Endothelial cell of umbilical vein (primary cell): Measurements from ENCODE around the gene PRMT9. TPM values are rescaled to one million over a fixed set of nuclear protein-coding genes. Genes with fewer than 3 reads are reported as not detected.
A peak's percentile ranks its signal among the peaks of the same experiment; 100 is the strongest.

Experiments
- BruUV-seq: library from RNA; stranded (reverse); fragments of 400-500 nt; replicated peaks from 2 replicates; lab custom pipeline; 2021; lab: Mats Ljungman, UMichigan
- CTCF ChIA-PET: fragments of 300-600, 350-600 bp; sonication (Branson Sonifier 250); formaldehyde crosslinking; loops from one replicate; lab custom pipeline; 2021; ENCODE audit warnings: antibody characterized with exemption, inconsistent platforms; lab: Charles Lee
- POLR2A ChIA-PET: fragments of 300-600, 350-600 bp; sonication (Branson Sonifier 250); formaldehyde crosslinking; loops from one replicate; lab custom pipeline; 2021; ENCODE audit warnings: antibody characterized with exemption, inconsistent platforms; lab: Charles Lee
- DNase-seq: peaks from one replicate; pipeline ENCODE4 v3.0.0-alpha.2; 2011; ENCODE audit warnings: low read depth, low spot score
- FAIRE-seq: peaks from 2 replicates; lab custom pipeline; 2011; peaks lifted over from hg19 to GRCh38; lab: Jason Lieb, UNC
- H2AFZ ChIP-seq: 2 replicates; pipeline ENCODE4 v1.6.0; 2012; ENCODE audit warnings: low read depth, low read length, control low read depth, inconsistent platforms
- H3K27ac ChIP-seq: 2 replicates; pipeline ENCODE4 v1.5.1; 2011; ENCODE audit warnings: low read depth, mild to moderate bottlenecking, control low read depth, low read length, moderate library complexity; ENCODE audit not compliant: insufficient read depth
- H3K27me3 ChIP-seq, 2 experiments: 2 replicates each; pipeline versions ENCODE4 v1.6.0 to v1.6.1; 2011; ENCODE audit warnings: low read length in 2 of 2, mixed read lengths in 1 of 2; ENCODE audit not compliant: control insufficient read depth in 2 of 2, insufficient read depth in 2 of 2
- H3K36me3 ChIP-seq, 2 experiments: 2 replicates in 1 of 2; 3 replicates in 1 of 2; pipeline ENCODE4 v1.5.1; 2011; ENCODE audit warnings: low read length in 2 of 2, mild to moderate bottlenecking in 1 of 2, moderate library complexity in 1 of 2; ENCODE audit not compliant: control insufficient read depth in 2 of 2, insufficient read depth in 2 of 2; ENCODE audit errors: extremely low read depth in 1 of 2
- H3K4me1 ChIP-seq: 3 replicates; pipeline ENCODE4 v1.5.1; 2011; ENCODE audit warnings: mild to moderate bottlenecking, low read length; ENCODE audit not compliant: control insufficient read depth, insufficient read depth; ENCODE audit errors: extremely low read depth
- H3K4me2 ChIP-seq: 2 replicates; pipeline ENCODE4 v1.6.1; 2011; ENCODE audit warnings: low read length, control low read depth, mixed read lengths; ENCODE audit not compliant: insufficient read depth
- H3K4me3 ChIP-seq, 3 experiments: fragments of 200-600 bp in 1 of 3; sonication (generic), shearing (Covaris generic) in 1 of 3; replicated peaks in 1 of 3; 2 replicates each; pipeline ENCODE4 v1.5.1; 2011 to 2016; ENCODE audit warnings: control low read depth in 3 of 3, low read length in 3 of 3, mild to moderate bottlenecking in 2 of 3, inconsistent platforms in 1 of 3, low read depth in 1 of 3, moderate library complexity in 1 of 3; ENCODE audit not compliant: insufficient read depth in 1 of 3
- H3K79me2 ChIP-seq: 2 replicates; pipeline ENCODE4 v1.6.0; 2012; ENCODE audit warnings: low read length, inconsistent platforms; ENCODE audit not compliant: control insufficient read depth, insufficient read depth
- H3K9ac ChIP-seq: replicated peaks from 2 replicates; pipeline ENCODE3; 2011; ENCODE audit warnings: low read length, control low read depth; ENCODE audit not compliant: insufficient read depth; ENCODE audit errors: extremely low read depth
- H3K9me1 ChIP-seq: replicated peaks from 3 replicates; pipeline ENCODE4 v1.6.0; 2011; ENCODE audit warnings: mild to moderate bottlenecking, low read length; ENCODE audit not compliant: control insufficient read depth, insufficient read depth; ENCODE audit errors: extremely low read depth
- H3K9me3 ChIP-seq: replicated peaks from 2 replicates; pipeline ENCODE4 v1.5.1; 2012; ENCODE audit warnings: low read length, inconsistent platforms; ENCODE audit not compliant: control insufficient read depth, insufficient read depth
- H4K20me1 ChIP-seq: replicated peaks from 2 replicates; pipeline ENCODE3; 2011; ENCODE audit warnings: mild to moderate bottlenecking, low read length; ENCODE audit not compliant: control insufficient read depth, insufficient read depth; ENCODE audit errors: extremely low read depth
- FOS ChIP-seq: IDR thresholded peaks from 2 replicates; pipeline ENCODE4 v1.6.1; 2011; ENCODE audit warnings: mild to moderate bottlenecking, low read length, moderate library complexity, borderline replicate concordance; ENCODE audit not compliant: insufficient read depth
- GATA2 ChIP-seq: IDR thresholded peaks from 2 replicates; pipeline ENCODE4 v1.7.0; 2011; ENCODE audit warnings: low read depth, mild to moderate bottlenecking, moderate library complexity, mixed read lengths, low read length; ENCODE audit not compliant: insufficient read length, insufficient read depth
- MAX ChIP-seq: IDR thresholded peaks from 2 replicates; pipeline ENCODE4 v1.6.1; 2011; ENCODE audit not compliant: insufficient read depth, insufficient read length
- MYC ChIP-seq: IDR thresholded peaks from one replicate; pipeline ENCODE4 v1.6.1; 2011; ENCODE audit warnings: mild to moderate bottlenecking, low read depth, low read length
- POLR2A ChIP-seq: IDR thresholded peaks from 2 replicates; pipeline ENCODE4 v1.6.1; 2012; ENCODE audit warnings: low read depth, mild to moderate bottlenecking, control low read depth, low read length
- POLR2AphosphoS5 ChIP-seq: IDR thresholded peaks from 2 replicates; pipeline ENCODE4 v1.6.1; 2012; ENCODE audit warnings: low read depth, mild to moderate bottlenecking, control low read depth, low read length, moderate library complexity; ENCODE audit not compliant: insufficient read depth
- dilution Hi-C: fragments of 300-500 bp; cut with MboI; formaldehyde crosslinking; loops from one replicate; pipeline ENCODE4 v1.15.0; 2019; ENCODE audit warnings: low sequenced_read_pairs; ENCODE audit not compliant: extremely low pct_ligation_motif_present
- intact Hi-C: fragments of 100-400 bp; cut with micrococcal nuclease; formaldehyde crosslinking; loops from one replicate; pipeline ENCODE4 v1.10.0; 2022
- polyA plus RNA-seq, 4 experiments: library from polyadenylated mRNA; depleted of rRNA in 3 of 4; stranded (reverse) in 3 of 4; unstranded in 1 of 4; fragments of >200 nt; gene quantifications; 2 replicates each; pipeline versions ENCODE4 v1.2.1 to v1.2.3, GENCODE V29; 2011 to 2012; ENCODE audit warnings: missing spikeins in 1 of 4
- total RNA-seq: library from RNA; stranded (reverse); gene quantifications from 2 replicates; pipeline ENCODE4 v1.2.3, GENCODE V29; 2021
- TF ChIP-seq, protein P1 (sequence below), 2 donors: IDR thresholded peaks; 1 replicate in 1 of 2; 2 replicates in 1 of 2; pipeline ENCODE4 v1.5.1; 2011; ENCODE audit warnings: low read length in 2 of 2, mild to moderate bottlenecking in 2 of 2, moderate library complexity in 2 of 2, control low read depth in 1 of 2, inconsistent platforms in 1 of 2, low read depth in 1 of 2; ENCODE audit not compliant: insufficient read depth in 1 of 2; ENCODE audit errors: extremely low read depth in 1 of 2

PRMT9 gene
- total and polyA plus RNA-seq, 2 donors (not counting 3 experiments of a cell fraction or from before 2014, with no cell fraction given): 3.2 to 9.0 TPM

DNA sequence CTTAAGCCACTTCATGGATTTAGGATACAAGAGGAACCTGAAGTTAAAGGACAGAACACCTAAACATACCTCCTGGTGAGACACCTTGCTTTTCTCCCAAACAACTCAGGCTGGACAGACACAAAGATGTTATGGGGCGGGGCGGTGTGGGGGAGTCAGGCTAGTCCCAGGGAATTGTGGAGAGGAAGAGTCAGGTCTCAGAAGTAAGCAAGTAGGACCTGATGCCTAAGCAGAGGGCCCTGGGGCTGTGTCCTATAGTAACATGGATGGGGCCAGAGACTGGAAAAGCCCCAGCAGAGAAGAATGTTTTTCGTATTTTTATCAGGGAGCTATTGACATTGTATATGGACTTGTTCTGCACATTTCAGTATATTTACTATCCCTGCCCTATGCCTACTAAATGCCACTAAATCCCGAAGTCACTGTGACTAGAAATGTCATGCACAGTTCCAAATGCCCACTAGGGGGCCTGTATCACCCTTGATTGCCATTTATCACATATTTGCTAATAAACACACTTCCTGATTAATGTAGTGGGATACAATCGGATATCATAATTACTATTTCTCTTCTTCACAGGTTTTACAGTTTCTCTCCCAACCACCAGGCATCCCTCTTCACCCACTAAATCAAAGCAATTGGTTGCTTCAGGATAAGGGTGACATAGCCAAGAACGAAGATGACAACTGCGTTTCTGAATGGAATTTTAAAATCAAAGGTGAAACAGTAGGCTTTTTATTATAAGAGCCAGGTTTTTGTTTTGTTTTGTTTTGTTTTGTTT is 24.1 kb upstream of the PRMT9 start:
- Histone ChIP-seq H3K36me3 (no peaks in the 10 kb centered on the region), H4K20me1 (no peaks in the 10 kb centered on the region), H3K9ac (no peak overlapping the region), H3K4me3 (no peak overlapping the region), H3K27me3 (no peaks in the 10 kb centered on the region), H2AFZ (no peak overlapping the region), H3K9me3 (no peaks in the 10 kb centered on the region), H3K9me1 (no peaks in the 10 kb centered on the region), H3K4me1 (no peaks in the 10 kb centered on the region), H3K79me2 (no peaks in the 10 kb centered on the region), H3K27ac (no peak overlapping the region), H3K4me2 (no peak overlapping the region)
- ChIA-PET CTCF (interaction anchor here (0.6 to 15.4 kb wide), 16 partner anchors 8 to 547 kb away, joined by 3 to 308 read pairs (median 4); partner anchors contain the start of genes ARHGAP10 and PRMT9), POLR2A (no interaction called here)
- dilution Hi-C loops: no loop called here
- no TSS peak for BruUV-seq
- FAIRE-seq (peak; percentile 81), DNase-seq (peak; percentile 66)
- intact Hi-C loops: loop anchor here (1.0 kb wide), 1 partner anchor 158 kb away; no protein-coding TSS in a partner anchor
- TF ChIP-seq FOS (no peak), MAX (no peak), MYC (no peak), POLR2AphosphoS5 (no peak), GATA2 (no peak), POLR2A (no peak)
- TF ChIP-seq, protein P1, sequence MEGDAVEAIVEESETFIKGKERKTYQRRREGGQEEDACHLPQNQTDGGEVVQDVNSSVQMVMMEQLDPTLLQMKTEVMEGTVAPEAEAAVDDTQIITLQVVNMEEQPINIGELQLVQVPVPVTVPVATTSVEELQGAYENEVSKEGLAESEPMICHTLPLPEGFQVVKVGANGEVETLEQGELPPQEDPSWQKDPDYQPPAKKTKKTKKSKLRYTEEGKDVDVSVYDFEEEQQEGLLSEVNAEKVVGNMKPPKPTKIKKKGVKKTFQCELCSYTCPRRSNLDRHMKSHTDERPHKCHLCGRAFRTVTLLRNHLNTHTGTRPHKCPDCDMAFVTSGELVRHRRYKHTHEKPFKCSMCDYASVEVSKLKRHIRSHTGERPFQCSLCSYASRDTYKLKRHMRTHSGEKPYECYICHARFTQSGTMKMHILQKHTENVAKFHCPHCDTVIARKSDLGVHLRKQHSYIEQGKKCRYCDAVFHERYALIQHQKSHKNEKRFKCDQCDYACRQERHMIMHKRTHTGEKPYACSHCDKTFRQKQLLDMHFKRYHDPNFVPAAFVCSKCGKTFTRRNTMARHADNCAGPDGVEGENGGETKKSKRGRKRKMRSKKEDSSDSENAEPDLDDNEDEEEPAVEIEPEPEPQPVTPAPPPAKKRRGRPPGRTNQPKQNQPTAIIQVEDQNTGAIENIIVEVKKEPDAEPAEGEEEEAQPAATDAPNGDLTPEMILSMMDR (IDR thresholded peaks at IDR 0.05; ENCODE audit: extremely low read depth in 1 of 2, insufficient read depth in 1 of 2, low read depth in 1 of 2, low read length in 2 of 2): peak; percentile 70 to 78
